Stimulated activated naive CD4-positive, alpha-beta T cell treated with Interleukin-2 at 50 U/mL for 16 hours (primary cell): ENCODE results near the gene NME4.
"Not testable (repeated sequence)": the region's sequence is repeated elsewhere in the genome, so short reads cannot be mapped to it uniquely, and the experiment has no call there.

Experiments used
- DNase-seq: peaks from one replicate; lab custom pipeline; 2025; lab: John Stamatoyannopoulos, UW

Gene NME4

DNA sequence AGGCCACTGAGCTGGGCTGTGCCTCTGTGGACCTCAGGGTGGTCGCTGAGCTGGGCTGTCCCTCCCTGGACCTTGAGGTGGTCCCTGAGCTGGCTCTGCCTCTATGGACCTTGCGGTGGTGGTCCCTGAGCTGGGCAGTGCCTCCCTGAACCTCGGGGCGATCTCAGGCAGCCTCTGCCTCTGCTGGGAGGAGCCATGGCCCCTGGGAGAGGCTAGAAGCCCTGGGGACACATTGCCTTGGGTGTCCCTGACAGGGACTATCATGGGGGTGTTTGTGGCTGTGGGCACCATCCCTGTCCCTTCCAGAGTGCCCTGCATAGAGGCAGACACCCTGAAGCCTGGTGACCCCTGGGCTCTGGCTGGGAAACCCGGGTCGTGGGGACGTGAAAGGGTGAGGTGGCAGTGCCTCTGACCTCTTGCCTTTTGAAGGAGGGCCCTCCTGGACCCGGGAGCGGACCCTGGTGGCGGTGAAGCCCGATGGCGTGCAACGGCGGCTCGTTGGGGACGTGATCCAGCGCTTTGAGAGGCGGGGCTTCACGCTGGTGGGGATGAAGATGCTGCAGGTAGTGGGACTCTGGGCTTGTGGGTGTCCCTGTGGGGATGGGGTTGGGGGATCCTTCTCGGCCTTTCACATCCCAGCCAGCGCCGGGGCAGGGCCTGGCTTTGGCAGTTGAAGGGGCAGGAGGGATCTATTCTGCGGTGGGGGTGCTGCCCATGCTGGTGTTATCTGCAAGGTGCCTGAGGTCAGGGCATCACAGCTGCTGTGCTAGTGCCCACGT lies 1.8 kb downstream of the NME4 start:
- no peak for DNase-seq

DNA sequence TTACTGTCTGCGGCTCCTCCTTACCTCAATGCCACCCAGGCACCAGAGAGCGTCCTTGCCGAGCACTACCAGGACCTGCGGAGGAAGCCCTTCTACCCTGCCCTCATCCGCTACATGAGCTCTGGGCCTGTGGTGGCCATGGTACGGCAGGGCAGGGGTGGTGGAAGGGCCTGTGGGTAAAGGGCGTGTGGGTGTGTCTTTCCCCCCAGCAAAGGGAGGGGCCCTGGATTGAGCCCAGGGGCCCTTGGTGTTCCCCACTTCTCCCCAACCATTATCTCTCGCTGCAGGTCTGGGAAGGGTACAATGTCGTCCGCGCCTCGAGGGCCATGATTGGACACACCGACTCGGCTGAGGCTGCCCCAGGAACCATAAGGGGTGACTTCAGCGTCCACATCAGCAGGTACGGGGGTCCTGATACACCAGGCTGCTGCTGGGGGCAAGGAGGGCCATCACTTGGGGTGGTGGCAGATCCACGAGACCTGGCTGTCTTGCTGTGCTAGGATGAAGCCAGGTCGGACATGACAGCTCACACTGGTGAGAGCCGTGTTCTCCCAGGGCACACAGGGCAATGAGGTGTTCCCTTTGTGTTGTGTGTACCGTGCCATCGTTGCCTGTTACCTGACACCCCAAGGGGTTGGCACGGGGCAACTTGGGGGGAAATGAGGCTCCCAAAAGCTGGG lies 2.5 kb downstream of the NME4 start:
- DNase-seq = no peak

DNA sequence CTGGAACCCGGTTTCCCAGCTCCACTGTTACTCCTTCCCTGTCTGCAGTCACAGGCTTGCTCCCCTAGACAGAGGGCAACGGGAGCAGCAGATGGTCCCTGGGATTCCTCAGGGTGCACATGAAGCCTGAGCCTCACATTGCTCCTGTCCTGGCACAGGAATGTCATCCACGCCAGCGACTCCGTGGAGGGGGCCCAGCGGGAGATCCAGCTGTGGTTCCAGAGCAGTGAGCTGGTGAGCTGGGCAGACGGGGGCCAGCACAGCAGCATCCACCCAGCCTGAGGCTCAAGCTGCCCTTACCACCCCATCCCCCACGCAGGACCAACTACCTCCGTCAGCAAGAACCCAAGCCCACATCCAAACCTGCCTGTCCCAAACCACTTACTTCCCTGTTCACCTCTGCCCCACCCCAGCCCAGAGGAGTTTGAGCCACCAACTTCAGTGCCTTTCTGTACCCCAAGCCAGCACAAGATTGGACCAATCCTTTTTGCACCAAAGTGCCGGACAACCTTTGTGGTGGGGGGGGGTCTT lies 3.1 kb downstream of the NME4 start:
- DNase-seq = no peak

DNA sequence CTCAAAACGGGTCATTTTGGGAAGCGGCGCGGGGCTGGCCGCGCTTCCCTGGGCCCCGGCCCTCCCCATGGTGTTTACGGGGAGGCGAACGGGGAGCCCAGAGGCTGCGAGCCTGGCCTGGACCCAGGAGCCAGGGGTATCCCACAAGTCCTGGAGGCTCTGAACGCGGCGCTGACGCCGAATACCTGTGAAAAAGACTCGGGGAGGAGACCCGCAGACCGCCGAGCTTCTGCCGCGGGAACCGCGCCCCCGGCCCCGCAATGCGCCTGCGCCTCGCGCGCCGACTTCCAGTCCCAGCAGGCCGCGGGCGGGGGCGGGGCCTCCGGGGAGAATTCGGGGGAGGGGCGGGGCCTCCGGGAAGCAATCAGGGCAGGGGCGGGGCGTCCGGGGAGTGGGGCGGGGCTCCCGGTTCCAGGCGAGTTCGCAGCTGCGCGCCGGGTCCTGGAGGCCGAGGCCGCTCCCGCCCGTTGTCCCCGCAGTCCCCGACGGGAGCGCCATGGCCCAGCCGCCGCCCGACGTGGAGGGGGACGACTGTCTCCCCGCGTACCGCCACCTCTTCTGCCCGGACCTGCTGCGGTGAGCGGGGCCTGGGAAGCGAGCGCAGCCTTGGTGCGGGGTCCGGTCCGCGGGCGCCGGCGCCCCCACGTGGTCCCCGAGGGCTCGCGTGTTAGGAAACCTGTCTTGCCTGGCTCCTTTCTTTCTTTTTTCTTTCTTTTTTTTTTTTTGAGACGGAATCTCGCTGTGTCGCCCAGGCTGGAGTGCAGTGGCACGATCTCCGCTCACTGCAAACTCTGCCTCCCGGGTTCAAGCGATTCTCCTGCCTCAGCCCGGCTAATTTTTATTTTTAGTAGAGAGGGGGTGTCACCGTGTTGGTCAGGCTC lies 4.7 kb downstream of the NME4 start, which contains the start of gene DECR2:
Gene DECR2, plus strand, starts transcription at position 418 of the 881 bp plus-strand sequence. Its CDS starts 79 bp downstream, at position 497.
- peak; percentile 98 for DNase-seq

DNA sequence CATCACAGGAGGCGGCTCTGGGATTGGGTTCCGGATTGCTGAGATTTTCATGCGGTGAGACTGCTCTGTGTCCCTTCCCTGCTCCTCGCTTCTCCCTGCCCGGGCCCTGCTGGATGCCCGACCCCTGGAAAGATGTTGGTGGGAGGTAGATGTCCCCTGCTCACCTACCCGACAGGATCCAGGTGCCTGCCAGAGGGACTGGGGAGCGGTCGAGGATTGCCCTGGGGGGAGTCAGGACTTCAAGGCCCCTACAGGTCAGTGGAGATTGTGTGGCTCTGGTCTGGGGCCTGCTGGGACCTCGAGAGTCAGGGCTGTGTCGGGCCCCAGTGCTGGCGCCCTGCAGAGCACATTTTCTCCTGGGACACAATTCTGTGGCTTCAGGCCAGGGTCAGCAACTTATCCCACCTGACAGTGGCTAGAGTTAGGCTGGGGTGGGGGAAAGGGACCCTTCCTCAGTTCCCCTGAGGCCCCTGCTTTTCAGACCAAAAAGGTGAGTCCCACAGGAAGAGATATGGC lies 8.0 kb downstream of the NME4 start:
- DNase-seq = no peak

DNA sequence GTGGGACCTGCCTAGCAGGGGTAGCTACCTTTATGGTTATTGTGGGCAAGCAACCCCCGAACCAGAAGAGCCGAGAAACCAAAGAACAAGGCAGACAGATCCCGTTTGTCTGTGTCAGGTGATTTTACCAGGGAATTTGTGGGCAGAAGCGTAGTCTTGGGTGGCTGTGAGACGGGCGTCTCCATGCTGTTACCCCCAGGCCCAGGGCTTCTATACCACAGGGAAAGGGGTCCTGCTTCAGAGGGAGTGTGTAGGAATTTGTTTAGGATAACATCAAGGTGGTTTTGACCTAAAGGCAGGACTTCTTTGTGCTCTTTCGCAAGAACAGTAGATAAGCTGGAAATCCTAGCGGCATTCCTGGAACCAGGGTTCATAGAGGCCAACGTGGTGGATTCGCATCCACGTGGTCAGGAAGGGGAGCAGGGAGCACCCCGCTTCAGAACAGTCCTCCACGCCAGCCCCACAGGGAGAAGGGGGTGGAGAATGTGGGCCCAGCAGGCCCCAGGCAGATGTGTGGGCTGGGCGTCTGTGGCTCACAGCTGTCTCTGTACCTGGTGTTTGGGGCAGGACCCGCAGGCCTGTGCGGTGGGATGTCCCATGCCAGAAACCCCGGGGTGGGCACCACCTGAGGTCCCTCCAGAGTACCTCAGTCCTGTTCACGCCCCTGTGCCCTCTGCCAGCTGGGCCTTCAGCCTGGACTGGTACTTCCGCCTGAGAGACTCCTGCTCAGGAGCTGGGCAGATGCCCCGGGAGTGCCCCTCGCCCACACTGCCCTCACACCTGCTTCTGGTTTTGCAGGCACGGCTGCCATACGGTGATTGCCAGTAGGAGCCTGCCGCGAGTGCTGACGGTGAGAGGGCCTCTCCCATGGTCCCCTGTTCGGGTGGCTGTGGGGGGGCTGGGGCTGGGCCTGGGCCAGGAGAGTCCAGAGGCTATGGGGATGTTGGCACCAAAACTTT lies 8.8 kb downstream of the NME4 start:
- no peak for DNase-seq

DNA sequence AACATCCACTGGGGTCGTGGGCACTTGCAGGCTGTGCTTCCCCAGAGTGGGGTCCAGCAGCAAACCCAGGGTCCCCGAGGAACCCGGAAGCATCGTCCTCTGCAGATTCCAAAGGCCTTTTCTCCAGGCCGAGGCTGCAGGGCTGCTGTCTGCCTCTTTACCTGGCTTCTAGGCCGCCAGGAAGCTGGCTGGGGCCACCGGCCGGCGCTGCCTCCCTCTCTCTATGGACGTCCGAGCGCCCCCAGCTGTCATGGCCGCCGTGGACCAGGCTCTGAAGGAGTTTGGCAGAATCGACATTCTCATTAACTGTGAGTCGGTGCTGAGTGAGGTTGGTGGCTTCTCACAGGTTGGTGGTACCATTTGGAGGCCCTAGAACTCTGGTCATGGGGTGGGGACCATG lies 10.3 kb downstream of the NME4 start:
- DNase-seq = no peak

DNA sequence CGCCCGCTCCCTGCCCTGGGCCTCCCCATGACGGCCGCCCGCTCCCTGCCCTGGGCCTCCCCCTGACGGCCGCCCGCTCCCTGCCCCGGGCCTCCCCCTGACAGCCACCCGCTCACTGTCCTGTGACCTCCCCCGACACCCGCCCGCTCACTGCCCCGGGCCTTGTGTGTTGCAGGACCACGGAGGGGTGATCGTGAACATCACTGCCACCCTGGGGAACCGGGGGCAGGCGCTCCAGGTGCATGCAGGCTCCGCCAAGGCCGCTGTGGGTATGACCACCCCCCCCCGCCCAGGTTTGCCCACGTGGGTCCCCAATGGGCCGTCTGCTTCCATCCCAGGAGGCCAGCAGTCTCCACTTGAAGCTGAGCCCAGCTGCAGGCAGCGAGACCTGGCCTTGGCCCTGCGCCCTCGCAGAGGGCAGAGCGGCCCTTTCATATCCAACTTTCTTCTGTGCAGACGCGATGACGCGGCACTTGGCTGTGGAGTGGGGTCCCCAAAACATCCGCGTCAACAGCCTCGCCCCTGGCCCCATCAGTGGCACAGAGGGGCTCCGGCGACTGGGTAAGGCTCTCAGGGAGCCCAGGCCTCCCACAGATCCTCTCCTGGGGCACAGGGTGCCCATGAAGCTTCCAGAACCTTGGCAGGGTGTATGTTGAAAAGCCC lies 13.6 kb downstream of the NME4 start:
- DNase-seq = no peak

DNA sequence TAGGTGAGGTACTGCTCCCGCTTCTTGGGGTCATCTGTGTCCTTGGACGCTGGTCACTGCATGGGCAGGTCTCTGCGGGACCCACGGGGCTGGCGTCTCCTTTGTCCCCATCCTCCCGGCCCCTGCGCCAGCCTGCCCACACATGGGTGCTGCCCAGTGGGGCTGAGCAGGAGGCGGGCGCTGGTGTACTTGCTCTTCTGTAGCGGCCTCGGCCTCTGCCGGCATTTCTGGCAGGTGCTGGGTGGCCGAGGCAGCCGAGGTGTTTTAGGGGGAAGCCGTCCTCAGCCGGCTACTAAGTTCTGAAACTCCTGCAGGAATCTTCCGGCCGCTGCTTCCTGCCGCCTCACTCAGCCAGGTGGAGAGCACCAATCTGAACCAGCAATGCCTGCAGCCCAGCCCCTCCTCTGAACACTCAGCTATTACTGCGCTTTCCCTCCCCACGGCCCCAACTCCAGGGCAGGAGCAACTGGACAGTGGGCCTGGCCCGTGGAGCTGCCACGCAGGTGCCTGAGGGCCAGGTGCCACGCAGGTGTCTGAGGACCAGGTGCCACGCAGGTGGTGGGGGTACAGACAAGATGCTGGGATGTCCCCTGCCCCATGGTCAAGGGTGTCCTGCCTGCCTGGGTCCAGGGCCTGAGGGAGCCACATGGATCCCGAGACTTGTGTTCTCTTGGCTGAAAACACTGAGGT lies 14.7 kb downstream of the NME4 start:
- DNase-seq = no peak

DNA sequence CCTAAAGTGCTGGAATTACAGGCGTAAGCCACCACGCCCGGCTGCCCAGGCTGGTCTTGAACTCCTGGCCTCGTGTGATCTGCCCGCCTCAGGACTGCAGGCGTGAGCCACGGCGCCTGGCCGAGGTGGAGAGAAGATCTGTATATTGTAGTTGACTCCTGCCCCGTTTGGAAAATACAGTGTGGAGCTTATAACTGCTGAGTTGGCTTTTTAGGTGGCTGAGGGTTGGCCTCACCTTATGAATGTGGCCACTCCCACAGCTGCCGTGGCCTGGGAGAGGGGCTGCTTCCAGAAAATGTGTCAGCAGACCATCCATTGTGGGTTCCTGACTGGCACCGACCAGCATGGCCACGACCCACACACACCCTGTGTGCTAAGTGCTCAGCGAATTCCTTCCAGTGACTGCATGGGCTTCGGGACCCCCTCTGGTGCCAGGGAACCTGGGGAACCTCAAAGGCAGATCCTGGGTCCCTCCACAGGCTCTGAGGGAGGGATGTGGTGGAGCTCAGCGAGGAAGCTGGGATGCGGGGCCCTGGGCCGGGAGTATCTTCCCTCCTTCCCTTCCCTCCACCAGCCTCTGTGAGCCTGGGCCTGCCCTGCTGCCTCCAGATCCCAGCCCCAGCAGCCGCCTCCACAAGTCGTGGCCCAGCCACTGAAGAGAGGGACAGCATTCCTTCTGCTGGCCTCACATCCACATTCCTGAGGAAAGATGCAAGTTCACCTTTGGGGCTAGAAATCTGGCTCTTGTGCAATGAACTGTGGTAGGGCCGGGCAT lies 17.6 kb downstream of the NME4 start:
- no peak for DNase-seq

DNA sequence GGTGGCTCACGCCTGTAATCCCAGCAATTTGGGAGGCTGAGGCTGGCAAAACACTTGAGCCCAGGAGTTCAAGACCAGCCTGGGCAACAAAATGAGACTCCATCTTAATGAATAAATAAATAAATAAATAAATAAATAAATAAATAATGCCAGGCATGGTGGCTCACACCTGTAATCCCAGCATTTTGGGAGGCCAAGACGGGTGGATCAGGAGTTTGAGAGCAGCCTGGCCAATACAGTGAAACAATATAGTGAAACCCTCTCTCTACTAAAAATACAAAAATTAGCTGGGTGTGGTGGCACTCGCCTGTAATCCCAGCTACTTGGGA lies 18.1 kb downstream of the NME4 start:
- DNase-seq = not testable (repeated sequence)

DNA sequence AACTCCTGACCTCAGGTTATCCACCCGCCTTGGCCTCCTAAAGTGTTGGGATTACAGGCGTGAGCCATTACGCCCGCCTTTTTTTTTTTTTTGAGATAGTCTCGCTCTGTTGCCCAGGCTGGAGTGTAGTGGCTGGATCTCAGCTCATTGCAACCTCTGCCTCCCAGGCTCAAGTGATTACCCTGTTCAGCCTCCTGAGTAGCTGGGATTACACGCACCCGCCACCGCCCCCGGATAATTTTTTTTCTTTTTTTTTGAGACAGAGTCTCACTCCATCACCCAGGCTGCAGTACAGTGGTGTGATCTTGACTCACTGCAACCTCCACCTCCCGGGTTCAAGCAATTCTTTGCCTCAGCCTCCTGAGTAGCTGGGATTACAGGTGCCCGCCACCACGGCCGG lies 25.2 kb downstream of the NME4 start:
- DNase-seq = not testable (repeated sequence)

DNA sequence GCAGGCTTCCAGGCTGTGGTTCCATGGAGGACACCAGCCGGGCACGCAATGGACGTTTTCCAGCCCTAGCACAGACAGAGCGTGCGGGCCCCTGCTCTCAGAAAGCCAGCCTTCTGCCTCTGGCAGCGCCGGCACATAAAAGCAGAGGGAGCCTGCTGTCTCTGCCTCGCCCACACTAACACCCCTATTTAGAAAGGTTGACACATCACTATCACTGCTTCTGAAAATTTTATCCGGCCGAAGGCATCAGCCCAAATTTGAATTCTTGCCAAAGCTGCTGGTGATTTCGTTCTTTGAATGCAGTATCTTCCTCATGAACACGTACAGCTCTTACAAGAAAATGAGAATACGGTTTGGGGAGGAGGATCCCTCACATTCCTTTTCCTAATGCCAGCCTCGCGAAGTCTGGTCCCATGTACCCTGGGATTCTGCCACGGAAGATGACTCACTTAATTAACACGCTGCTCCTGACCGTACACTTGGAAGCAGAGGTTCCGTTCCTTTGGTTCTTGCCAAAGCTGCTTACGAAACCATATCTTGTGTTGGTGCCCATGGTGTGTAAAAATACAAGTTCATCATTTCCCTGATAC lies 27.1 kb downstream of the NME4 start:
- DNase-seq = no peak

DNA sequence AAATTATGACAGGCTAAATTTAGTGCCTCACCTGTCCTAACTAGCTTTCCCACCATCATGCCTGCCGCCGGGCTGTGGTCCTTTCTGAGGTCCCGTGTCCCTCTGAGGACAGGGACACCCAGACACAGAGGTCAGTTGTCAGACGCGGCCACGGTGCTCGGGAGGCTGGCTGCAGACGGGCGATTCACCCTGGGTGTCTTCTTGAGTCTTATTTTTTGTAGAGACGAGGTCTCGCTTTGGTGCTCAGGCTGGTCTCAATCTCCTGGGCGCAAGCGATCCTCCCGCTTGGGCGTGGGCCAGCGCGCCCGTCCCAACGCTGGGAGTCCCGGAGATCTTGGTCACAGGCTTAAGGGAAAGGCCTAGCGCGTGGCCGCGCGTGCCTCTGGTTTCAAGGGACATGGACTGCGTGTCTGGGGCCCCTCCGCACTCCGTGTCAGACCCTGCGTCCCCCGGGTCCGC lies 27.7 kb downstream of the NME4 start:
- no peak for DNase-seq

DNA sequence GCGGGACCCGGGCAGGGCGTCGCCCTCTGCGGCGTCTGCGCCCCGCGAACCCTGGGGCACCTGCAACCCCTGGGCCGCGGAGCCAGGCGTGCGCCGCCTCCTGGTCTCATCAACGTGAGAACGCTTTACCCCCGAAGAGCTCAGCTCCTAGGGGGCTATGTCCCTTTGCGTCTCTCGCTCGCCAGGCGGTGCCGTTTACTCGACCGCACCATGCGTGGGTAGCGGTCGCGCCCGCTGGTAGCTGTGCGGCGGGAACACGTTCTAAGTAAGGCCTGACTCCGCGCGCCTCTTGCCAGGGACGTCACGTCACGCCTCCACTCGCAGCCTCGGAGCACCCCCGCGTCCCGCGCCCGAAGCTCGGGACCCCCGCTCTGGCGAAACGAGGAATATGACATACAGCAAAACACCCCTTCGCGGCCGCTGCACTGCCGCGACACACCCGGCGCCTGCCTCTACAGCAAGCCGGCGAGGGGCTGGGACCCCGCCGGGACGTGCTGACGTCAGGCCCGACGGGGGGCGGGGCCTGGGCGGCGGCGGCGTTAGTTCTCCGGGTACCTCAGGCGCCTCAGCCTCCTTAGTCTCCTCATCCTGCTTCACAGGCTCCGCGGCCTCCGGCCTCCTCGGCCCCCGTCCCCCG lies 28.2 kb downstream of the NME4 start, which contains the start of gene RAB11FIP3:
Gene RAB11FIP3, plus strand, starts transcription at position 568 of the 637 bp plus-strand sequence. CDS start 358 bp downstream, outside the sequence.
- peak; percentile 78 for DNase-seq

DNA sequence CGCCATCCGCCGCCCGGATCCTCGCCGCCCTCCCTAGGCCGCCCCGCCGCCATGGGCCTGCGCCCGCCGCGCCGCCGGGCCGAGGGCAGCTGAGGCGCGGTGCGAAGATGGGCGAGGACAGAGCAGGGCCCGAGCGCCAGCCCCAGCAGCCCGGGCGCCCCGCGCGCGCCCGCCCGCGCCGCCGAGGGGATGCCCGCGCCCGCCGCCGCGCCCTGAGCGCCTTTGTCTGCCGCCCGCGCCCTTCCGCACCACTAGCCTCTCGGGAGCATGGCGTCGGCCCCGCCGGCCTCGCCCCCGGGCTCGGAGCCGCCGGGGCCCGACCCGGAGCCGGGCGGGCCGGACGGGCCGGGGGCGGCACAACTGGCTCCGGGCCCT lies 28.7 kb downstream of the NME4 start:
- peak; percentile 49 for DNase-seq

DNA sequence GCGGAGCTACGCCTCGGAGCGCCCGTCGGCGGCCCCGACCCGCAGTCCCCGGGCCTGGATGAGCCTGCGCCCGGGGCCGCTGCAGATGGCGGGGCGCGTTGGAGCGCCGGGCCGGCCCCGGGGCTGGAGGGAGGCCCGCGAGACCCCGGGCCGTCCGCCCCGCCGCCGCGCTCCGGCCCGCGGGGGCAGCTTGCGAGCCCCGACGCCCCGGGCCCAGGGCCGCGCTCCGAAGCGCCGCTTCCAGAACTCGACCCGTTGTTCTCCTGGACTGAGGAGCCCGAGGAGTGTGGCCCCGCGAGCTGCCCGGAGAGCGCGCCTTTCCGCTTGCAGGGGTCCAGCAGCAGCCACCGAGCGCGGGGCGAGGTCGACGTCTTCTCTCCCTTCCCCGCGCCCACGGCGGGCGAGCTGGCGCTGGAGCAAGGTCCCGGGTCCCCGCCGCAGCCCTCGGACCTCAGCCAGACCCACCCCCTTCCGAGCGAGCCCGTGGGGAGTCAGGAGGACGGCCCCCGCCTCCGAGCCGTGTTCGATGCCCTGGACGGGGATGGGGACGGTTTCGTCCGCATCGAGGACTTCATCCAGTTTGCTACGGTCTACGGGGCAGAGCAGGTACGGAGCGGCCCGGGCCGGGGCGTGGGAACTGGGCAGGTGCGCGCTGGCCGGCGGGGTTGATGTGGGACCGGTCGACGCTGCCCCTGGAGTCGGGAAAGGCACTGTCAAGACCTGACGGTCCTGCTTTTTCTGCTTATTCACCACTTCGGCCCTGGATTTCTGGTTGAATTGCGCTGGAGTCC lies 29.3 kb downstream of the NME4 start:
- no peak for DNase-seq
